Fibroblast of mammary gland (primary cell): ENCODE results near the gene MGRN1.

Source experiments
- DNase-seq: peaks from one replicate; pipeline ENCODE4 v3.0.0-alpha.2; 2010; ENCODE audit warnings: low read depth
- H3K4me3 ChIP-seq: 2 replicates; pipeline ENCODE4 v1.5.1; 2011; ENCODE audit warnings: low read depth, mild to moderate bottlenecking, low read length, moderate library complexity; ENCODE audit not compliant: control insufficient read depth
- TF ChIP-seq, protein P1 (sequence below): conservative IDR thresholded peaks from 2 replicates; pipeline ENCODE4 v1.5.1; 2011; ENCODE audit warnings: low read depth, low read length, inconsistent platforms; ENCODE audit not compliant: control insufficient read depth, insufficient read depth

The MGRN1 gene

DNA sequence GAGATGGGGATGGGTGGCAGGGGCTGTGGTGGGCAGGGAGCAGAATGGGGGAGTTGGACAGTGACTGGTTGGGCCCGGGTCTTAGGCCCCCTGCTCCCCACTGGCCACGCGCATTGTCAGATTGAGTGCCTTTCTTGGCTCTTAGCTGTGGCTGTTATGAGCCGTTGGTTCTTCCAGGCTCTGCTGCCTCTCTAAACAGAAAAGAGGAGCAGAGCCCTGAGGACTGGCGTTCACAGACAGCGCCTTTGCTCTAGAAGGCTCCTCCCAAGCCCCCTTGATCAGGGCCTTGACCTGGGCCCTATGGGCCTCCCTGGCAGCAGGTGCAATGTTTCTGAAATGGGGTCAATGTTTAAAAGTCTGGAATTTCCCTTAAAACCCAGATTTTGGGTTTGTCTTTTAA lies 54.0 kb downstream of the MGRN1 start:
- TF ChIP-seq, protein P1, sequence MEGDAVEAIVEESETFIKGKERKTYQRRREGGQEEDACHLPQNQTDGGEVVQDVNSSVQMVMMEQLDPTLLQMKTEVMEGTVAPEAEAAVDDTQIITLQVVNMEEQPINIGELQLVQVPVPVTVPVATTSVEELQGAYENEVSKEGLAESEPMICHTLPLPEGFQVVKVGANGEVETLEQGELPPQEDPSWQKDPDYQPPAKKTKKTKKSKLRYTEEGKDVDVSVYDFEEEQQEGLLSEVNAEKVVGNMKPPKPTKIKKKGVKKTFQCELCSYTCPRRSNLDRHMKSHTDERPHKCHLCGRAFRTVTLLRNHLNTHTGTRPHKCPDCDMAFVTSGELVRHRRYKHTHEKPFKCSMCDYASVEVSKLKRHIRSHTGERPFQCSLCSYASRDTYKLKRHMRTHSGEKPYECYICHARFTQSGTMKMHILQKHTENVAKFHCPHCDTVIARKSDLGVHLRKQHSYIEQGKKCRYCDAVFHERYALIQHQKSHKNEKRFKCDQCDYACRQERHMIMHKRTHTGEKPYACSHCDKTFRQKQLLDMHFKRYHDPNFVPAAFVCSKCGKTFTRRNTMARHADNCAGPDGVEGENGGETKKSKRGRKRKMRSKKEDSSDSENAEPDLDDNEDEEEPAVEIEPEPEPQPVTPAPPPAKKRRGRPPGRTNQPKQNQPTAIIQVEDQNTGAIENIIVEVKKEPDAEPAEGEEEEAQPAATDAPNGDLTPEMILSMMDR: no peak
- DNase-seq: no peak

DNA sequence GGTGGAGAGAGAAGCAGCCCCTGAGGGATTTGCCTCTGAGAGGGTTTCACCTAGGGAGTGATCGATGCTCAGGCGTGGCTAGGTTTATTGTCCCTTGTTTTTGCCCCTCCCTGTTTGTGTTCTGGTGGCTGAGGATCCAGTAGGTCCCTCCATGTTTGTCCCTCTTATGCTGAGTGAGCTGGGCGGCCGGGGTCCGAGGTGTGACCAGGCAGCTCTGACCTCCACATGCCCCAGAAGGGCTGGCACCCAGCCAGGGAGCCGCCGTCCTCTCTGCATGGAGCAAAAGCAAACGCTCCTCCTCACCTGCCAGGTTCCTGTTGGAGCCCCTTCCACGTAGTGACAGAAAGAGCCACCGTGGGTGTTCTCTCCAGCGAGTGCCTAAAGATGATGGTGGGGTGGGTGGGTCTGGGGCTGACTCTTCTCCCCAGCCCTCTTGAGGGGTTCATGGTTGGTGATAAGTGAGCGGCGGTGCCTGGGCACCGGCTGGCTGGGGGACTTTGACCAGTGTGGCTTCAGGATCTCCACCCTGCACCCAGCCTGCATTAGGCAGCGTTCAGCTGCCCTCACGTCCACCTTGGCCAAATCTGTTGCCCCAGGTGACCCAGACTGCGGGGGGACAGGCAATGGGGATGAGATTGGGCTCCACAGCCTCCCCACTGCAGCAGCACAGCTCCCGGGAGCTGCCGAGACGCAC lies 54.7 kb downstream of the MGRN1 start:
- DNase-seq: no peak
- peak overlapping the region; percentile 44 for H3K4me3 ChIP-seq
- TF ChIP-seq, protein P1: no peak

More for the DNA sequence above, 54.0 kb downstream of the MGRN1 start:
- no peak overlapping the region for H3K4me3 ChIP-seq

DNA sequence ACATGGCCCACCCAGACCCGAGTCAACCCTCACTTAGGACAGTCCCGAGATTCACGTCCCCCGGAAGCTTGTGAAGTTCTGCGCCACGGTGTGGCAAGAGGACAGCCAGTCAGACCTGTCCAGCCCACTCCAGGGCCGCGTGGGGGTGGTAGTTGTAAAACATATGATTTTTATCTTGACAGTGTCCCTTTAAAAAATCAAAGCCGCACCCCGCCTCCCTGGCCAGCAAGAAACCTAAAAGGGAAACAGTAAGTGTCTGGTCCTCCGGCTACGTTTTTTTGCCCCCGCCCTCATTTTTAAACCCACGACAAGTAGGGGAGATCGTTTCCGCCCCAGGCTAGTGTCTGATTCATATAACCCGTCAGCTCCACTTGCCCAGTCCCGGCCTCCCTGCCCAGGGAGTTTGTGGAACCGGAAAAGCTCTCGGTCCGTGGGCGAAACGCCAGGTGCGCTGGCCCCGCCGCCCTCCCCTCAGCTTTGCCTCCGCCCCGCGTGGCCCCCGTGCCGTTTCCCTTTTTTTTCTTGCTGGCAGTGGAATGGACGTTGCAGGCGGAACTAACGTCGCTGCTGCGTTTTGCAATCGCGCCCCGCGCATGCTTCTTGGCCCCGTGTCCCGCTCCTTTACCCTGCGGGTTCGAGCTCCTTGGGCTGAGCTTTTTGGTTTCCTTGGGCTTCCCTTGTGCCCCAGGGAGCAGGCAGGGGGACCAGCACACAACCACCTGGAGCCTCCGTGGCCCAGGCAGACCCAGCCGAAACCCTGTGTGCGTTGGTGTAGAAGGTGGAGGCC lies 55.4 kb downstream of the MGRN1 start:
- TF ChIP-seq, protein P1: no peak
- peak overlapping the region; percentile 44 for H3K4me3 ChIP-seq
- DNase-seq: peak; percentile 91

DNA sequence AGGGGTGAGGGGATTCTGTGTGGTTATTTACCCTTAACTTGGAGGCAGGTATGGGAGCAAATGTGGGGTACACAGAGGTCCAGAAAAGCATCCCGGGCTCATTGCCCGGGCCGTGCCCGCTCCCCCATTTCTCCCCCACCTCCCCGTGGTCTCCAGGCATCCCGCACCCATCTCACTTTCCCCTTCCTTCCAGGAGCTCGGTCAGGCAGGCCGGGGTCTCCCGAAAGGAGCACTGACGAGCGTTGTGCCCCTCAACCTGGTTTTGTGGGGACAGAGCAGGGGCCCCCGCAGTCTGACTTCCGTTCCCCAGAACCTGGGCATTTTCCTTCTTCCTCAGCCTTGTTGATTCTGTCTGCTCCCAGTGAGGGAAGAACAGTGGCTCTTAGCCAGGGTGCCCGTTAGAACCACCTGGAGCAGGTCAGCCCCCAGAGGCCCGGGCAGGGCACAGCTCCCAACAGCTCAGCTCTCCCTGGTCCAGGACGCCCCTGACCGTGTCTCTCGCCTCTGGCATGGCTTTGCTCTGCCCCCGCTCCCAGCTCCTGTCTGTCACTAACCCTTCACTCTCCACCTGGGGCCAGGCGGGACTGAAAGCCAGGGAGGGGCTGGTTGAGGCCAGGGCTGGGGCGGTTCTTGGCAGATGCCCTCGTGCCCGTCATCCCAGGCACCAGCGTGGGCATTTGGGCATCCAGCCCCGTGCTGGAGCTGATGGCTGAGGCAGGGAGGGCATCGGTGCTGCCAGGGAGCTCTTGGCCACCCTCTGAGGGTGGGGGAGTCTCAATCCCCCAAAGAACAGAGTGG lies 56.2 kb downstream of the MGRN1 start:
- no peak for DNase-seq
- H3K4me3 ChIP-seq: peak overlapping the region; percentile 44
- TF ChIP-seq, protein P1: no peak

DNA sequence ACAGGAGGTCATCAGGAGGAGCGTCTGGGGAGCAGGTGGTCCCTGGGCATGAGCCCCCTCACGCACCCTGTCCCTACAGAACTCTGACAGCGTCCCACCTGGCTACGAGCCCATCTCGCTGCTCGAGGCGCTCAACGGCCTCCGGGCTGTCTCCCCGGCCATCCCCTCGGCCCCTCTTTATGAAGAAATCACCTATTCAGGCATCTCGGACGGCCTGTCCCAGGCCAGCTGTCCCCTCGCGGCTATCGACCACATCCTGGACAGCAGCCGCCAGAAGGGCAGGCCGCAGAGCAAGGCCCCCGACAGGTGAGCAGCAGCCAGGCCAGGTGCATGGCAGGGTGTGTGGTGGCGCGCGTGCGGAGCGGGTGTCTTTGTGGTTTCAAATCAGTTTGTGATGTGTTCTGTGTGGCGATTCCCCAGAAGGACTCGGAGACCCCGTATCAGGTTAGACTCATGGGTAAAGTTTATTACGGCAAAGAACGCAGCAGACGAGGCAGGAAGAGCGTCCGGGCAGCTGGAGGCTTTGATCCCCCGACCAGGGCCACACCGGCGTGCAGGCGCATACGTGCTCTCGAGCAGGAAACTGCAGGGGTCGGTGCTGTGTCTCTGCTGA lies 57.0 kb downstream of the MGRN1 start:
- H3K4me3 ChIP-seq: no peak overlapping the region
- TF ChIP-seq, protein P1: no peak
- DNase-seq: no peak

DNA sequence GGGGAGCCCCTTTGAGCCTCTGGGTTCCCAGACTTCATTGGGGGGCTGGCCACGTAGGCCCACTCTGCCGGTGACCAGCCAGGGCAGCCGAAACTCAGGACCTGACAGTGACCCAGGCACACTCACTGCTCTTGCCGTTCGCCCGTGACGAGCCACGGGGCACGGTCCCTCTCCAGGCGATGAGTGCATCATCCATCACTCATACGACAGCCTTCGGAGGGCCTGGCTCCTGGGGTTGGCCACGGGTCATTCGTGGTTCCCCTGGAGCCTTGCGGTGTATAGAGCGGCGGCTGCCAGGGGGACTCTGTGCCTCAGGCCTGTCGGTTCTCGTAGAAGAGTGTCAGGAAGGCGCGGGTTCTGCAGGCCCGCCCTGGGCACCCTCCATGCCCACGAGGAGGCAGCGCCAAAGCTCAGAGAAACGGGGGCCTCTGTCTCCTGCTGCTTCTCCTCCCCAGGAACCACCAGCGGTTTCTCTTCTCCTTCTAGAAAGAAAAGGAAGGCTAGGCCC lies 57.5 kb downstream of the MGRN1 start:
- H3K4me3 ChIP-seq: no peak overlapping the region
- TF ChIP-seq, protein P1: no peak
- DNase-seq: no peak
